T-helper 17 cell (primary cell): ENCODE results near the gene PAPPA2. TPM values are rescaled to one million over a fixed set of nuclear protein-coding genes. Genes with fewer than 3 reads are reported as not detected.

Source experiments
- ATAC-seq: fragments of 150-1000 bp; cut with Tn5 transposase; 2 replicates; pipeline ENCODE4 v1.10.0; 2021; ENCODE audit warnings: mild to moderate bottlenecking, moderate library complexity
- DNase-seq, 3 donors: peaks; one replicate each; pipeline versions ENCODE4 v3.0.0 to v3.0.0-alpha.2; 2020 to 2021
- H3K9me3 ChIP-seq: one replicate; pipeline ENCODE4 v1.7.0; 2013; ENCODE audit warnings: low read length, mild to moderate bottlenecking; ENCODE audit not compliant: control insufficient read depth, poor library complexity, severe bottlenecking
- H3K27ac Mint-ChIP-seq: one replicate; pipeline ENCODE4 v1.8.0; 2022; ENCODE audit warnings: mild to moderate bottlenecking, moderate library complexity, mixed read lengths
- H3K27me3 Mint-ChIP-seq: one replicate; pipeline ENCODE4 v1.8.0; 2022; ENCODE audit warnings: mixed read lengths
- H3K36me3 Mint-ChIP-seq: one replicate; pipeline ENCODE4 v1.8.0; 2022; ENCODE audit warnings: low read depth, mixed read lengths
- H3K4me1 Mint-ChIP-seq: one replicate; pipeline ENCODE4 v1.8.0; 2022; ENCODE audit warnings: mild to moderate bottlenecking, mixed read lengths
- H3K4me3 Mint-ChIP-seq: one replicate; pipeline ENCODE4 v1.8.0; 2022; ENCODE audit warnings: mild to moderate bottlenecking, moderate library complexity, mixed read lengths
- total RNA-seq, 4 donors: library from RNA in 2 of 4; stranded (reverse) in 2 of 4; gene quantifications; one replicate each; pipeline ENCODE4 v1.2.3 and lab custom pipeline; 2022 to 2026

Gene PAPPA2
- total RNA-seq, 2 donors from 2014 or later, result 0.17 to 0.73 TPM

GRCh38 chr1:176566004-176566975 is 103.3 kb downstream of the PAPPA2 start:
- no peaks in the 10 kb centered on the region for H3K9me3 ChIP-seq
- ATAC-seq, result no peak
- Mint-ChIP-seq H3K27me3 (no peaks in the 10 kb centered on the region), H3K4me3 (no peak overlapping the region), H3K4me1 (no peaks in the 10 kb centered on the region), H3K27ac (no peak overlapping the region), H3K36me3 (no peaks in the 10 kb centered on the region)
- no peak for DNase-seq

- Mint-ChIP-seq H3K27me3 (no peaks in the 10 kb centered on the region), H3K27ac (no peak overlapping the region), H3K36me3 (no peaks in the 10 kb centered on the region), H3K4me3 (no peak overlapping the region), H3K4me1 (no peaks in the 10 kb centered on the region)
- DNase-seq (no peak), ATAC-seq (no peak)
- no peaks in the 10 kb centered on the region for H3K9me3 ChIP-seq
These were observed 104.3 kb downstream of the PAPPA2 start for GRCh38 chr1:176567190-176567794.

GRCh38 chr1:176568185-176568584 is 105.2 kb downstream of the PAPPA2 start:
- no peaks in the 10 kb centered on the region for H3K36me3 Mint-ChIP-seq
- no peak for DNase-seq

GRCh38 chr1:176574756-176575155 is 111.8 kb downstream of the PAPPA2 start:
- Mint-ChIP-seq H3K4me1 (no peaks in the 10 kb centered on the region), H3K27me3 (no peaks in the 10 kb centered on the region), H3K27ac (no peak overlapping the region), H3K36me3 (no peaks in the 10 kb centered on the region), H3K4me3 (no peak overlapping the region)
- no peak for DNase-seq
- no peaks in the 10 kb centered on the region for H3K9me3 ChIP-seq
- ATAC-seq, result no peak

More at GRCh38 chr1:176568185-176568584, 105.2 kb downstream of the PAPPA2 start:
- H3K9me3 ChIP-seq, result no peaks in the 10 kb centered on the region
- no peak overlapping the region for H3K4me3 Mint-ChIP-seq
- no peak for ATAC-seq
- H3K27ac Mint-ChIP-seq, result no peak overlapping the region
- no peaks in the 10 kb centered on the region for H3K4me1 Mint-ChIP-seq
- H3K27me3 Mint-ChIP-seq, result no peaks in the 10 kb centered on the region

- no peaks in the 10 kb centered on the region for H3K36me3 Mint-ChIP-seq
- H3K27me3 Mint-ChIP-seq, result no peaks in the 10 kb centered on the region
- no peak overlapping the region for H3K4me3 Mint-ChIP-seq
- ATAC-seq, result no peak
- H3K27ac Mint-ChIP-seq, result no peak overlapping the region
- DNase-seq, result no peak
- H3K4me1 Mint-ChIP-seq, result no peaks in the 10 kb centered on the region
- H3K9me3 ChIP-seq, result no peaks in the 10 kb centered on the region
These were observed 113.0 kb downstream of the PAPPA2 start for GRCh38 chr1:176575991-176576390.

GRCh38 chr1:176576670-176577069 is 113.7 kb downstream of the PAPPA2 start:
- Mint-ChIP-seq H3K27ac (no peak overlapping the region), H3K36me3 (no peaks in the 10 kb centered on the region), H3K4me1 (no peaks in the 10 kb centered on the region), H3K4me3 (no peak overlapping the region), H3K27me3 (no peaks in the 10 kb centered on the region)
- no peak for DNase-seq
- ATAC-seq, result no peak
- H3K9me3 ChIP-seq, result no peaks in the 10 kb centered on the region

GRCh38 chr1:176577646-176578197 is 114.7 kb downstream of the PAPPA2 start:
- no peaks in the 10 kb centered on the region for H3K9me3 ChIP-seq
- H3K27me3 Mint-ChIP-seq, result no peaks in the 10 kb centered on the region
- no peak for DNase-seq
- no peaks in the 10 kb centered on the region for H3K4me1 Mint-ChIP-seq
- H3K4me3 Mint-ChIP-seq, result no peak overlapping the region
- no peak overlapping the region for H3K27ac Mint-ChIP-seq
- no peak for ATAC-seq
- H3K36me3 Mint-ChIP-seq, result no peaks in the 10 kb centered on the region

- no peaks in the 10 kb centered on the region for H3K36me3 Mint-ChIP-seq
- H3K27me3 Mint-ChIP-seq, result no peaks in the 10 kb centered on the region
These were observed 116.1 kb downstream of the PAPPA2 start for GRCh38 chr1:176579087-176579486.

GRCh38 chr1:176595217-176595616 is 132.2 kb downstream of the PAPPA2 start:
- DNase-seq (no peak), ATAC-seq (no peak)
- H3K9me3 ChIP-seq, result no peaks in the 10 kb centered on the region
- no peaks in the 10 kb centered on the region for H3K36me3 Mint-ChIP-seq
- no peak overlapping the region for H3K27ac Mint-ChIP-seq
- no peaks in the 10 kb centered on the region for H3K27me3 Mint-ChIP-seq
- no peak overlapping the region for H3K4me3 Mint-ChIP-seq
- H3K4me1 Mint-ChIP-seq, result no peaks in the 10 kb centered on the region

More at GRCh38 chr1:176579087-176579486, 116.1 kb downstream of the PAPPA2 start:
- Mint-ChIP-seq H3K4me3 (no peak overlapping the region), H3K4me1 (no peaks in the 10 kb centered on the region), H3K27ac (no peak overlapping the region)
- H3K9me3 ChIP-seq, result no peaks in the 10 kb centered on the region
- ATAC-seq, result no peak
- no peak for DNase-seq

GRCh38 chr1:176601348-176601747 is 138.4 kb downstream of the PAPPA2 start:
- no peak overlapping the region for H3K4me3 Mint-ChIP-seq
- no peaks in the 10 kb centered on the region for H3K36me3 Mint-ChIP-seq
- no peaks in the 10 kb centered on the region for H3K9me3 ChIP-seq
- H3K4me1 Mint-ChIP-seq, result no peaks in the 10 kb centered on the region
- DNase-seq (no peak), ATAC-seq (no peak)
- no peaks in the 10 kb centered on the region for H3K27me3 Mint-ChIP-seq
- H3K27ac Mint-ChIP-seq, result no peak overlapping the region

- H3K4me3 Mint-ChIP-seq, result no peak overlapping the region
- no peak for ATAC-seq
These were observed 139.5 kb downstream of the PAPPA2 start for GRCh38 chr1:176602388-176603004.

GRCh38 chr1:176603696-176604095 is 140.7 kb downstream of the PAPPA2 start:
- no peaks in the 10 kb centered on the region for H3K9me3 ChIP-seq
- H3K4me1 Mint-ChIP-seq, result no peaks in the 10 kb centered on the region
- H3K4me3 Mint-ChIP-seq, result no peak overlapping the region
- no peak for ATAC-seq
- peaks cover 5% of the 10 kb centered on the region for H3K27me3 Mint-ChIP-seq
- DNase-seq, result no peak
- no peaks in the 10 kb centered on the region for H3K36me3 Mint-ChIP-seq
- H3K27ac Mint-ChIP-seq, result no peak overlapping the region

More at GRCh38 chr1:176602388-176603004, 139.5 kb downstream of the PAPPA2 start:
- no peaks in the 10 kb centered on the region for H3K36me3 Mint-ChIP-seq
- H3K27ac Mint-ChIP-seq, result no peak overlapping the region
- peaks cover 5% of the 10 kb centered on the region for H3K27me3 Mint-ChIP-seq
- no peak for DNase-seq
- H3K9me3 ChIP-seq, result no peaks in the 10 kb centered on the region
- H3K4me1 Mint-ChIP-seq, result no peaks in the 10 kb centered on the region

- peaks cover 5% of the 10 kb centered on the region for H3K27me3 Mint-ChIP-seq
- H3K27ac Mint-ChIP-seq, result no peak overlapping the region
- ATAC-seq, result no peak
These were observed 141.5 kb downstream of the PAPPA2 start for GRCh38 chr1:176604461-176604860.

More at GRCh38 chr1:176604461-176604860, 141.5 kb downstream of the PAPPA2 start:
- Mint-ChIP-seq H3K36me3 (no peaks in the 10 kb centered on the region), H3K4me1 (no peaks in the 10 kb centered on the region), H3K4me3 (no peak overlapping the region)
- H3K9me3 ChIP-seq, result no peaks in the 10 kb centered on the region
- no peak for DNase-seq
